Superior temporal gyrus (tissue), 1 donor: ENCODE data around the gene CASKIN2.
A peak's percentile ranks its signal among the peaks of the same experiment; 100 is the strongest.
"Not testable (repeated sequence)": the region's sequence is repeated elsewhere in the genome, so short reads cannot be mapped to it uniquely, and the experiment has no call there.

ENCODE experiments used
- DNase-seq: peaks from one replicate; pipeline ENCODE4 v3.0.0-alpha.2; 2016; ENCODE audit errors: extremely low spot score

CASKIN2 gene

DNA sequence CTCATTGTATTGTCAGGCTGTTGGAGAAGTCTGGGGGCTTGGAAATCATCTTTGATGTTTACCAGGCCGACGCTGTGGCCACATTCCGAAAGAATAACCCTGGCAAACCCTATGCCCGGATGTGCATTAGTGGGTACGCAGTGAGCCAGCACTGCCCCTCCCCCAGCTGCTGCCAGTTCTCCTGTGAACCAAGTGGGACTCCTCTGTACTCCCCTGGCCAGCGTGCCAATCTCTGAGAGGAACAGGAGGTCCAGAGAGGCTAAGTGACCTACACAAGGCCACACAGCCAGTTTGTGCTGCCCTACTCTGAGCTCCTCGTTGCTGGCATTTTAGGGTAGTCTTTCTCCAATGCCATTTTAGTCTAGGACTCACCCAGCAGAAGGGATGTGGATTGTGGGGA lies 8.3 kb upstream of the CASKIN2 start:
- no peak for DNase-seq

DNA sequence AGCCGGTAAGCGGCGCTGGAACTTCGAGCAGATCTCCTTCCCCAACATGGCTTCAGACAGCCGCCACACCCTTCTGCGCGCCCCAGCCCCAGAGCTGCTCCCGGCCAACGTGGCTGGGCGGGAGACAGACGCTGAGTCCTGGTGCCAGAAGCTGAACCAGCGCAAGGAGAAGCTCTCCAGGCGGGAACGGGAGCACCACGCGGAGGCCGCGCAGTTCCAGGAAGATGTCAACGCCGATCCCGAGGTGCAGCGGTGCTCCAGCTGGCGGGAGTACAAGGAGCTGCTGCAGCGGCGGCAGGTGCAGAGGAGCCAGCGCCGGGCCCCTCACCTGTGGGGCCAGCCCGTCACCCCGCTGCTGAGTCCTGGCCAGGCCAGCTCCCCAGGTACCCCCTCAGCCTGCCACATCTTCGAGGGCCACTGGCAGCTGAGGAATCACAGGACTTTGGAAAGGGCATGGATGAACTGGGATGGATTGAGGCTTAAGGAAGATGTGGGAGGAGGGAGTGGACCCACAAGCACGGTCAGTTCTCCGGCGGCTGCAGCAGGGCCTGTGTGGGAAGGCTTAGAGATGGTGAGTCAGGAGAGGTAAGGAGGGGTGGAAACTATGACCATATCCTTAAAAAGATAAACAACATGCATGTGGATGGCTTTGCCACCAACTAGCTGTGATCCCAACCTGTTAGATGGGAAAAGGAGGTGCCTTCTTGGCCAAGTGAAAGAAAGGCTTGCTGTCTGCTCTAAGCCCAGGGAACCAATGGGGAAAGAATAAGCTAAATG lies 6.8 kb upstream of the CASKIN2 start:
- no peak for DNase-seq

DNA sequence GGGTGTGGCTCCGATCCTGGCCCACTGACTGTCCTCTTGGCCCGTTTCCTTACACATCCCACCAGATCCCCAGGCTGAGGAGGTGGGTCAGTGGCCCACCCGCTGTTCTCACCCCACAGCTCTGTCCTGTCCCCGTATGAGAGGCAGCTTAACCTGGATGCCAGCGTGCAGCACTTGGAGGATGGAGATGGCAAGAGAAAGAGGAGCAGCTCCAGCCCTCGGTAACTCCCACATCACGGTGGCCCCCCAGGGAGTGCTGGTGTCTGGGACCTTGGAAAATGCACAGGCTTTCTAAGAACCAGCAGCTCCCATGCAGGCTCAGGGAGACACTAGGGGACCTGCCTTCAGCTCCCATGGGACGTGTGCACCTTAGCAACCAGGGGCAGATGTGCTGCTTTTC lies 6.0 kb upstream of the CASKIN2 start:
- DNase-seq: no peak

DNA sequence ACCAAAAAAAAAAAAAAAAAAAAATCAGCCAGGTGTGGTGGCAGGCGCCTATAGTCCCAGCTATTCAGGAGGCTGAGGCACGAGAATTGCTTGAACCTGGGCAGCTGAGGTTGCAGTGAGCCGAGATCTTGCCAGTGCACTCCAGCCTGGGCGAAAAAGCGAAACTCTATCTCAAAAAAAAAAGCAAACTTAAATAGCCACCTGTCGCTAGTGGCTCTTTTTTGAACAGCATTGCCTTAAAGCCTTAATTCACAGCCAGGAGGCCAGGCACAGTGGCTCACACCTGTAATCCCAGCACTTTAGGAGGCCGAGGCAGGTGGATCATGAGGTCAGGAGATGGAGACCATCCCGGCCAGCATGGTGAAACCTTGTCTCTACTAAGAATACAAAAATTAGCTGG lies 5.1 kb upstream of the CASKIN2 start:
- not testable (repeated sequence) for DNase-seq

DNA sequence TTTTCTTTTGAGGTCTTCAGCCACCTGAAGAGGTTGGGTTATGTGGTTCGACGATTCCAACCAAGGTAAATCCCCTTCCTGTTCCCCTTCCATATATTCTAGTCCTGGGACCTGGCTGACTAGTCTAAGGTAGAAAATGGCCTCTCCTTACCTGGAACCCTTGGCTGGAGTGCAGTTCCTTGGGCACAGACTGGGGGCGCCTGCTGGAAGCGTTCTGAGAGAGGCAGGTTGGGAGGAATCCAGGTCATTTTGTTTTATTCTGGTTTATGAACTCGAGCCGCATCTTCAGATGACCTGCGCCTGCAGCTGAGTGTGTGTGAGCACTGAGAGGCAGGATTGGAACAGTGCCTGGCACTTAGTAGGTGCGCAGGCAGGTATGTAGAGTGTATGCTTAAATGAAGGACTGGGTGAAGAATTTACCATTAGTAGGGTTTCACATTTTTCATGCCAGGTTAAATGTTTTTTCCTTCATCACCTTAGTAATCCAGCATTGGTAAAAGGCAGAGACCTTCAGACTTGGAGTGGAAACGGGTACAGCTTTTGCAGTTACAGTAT lies 3.7 kb upstream of the CASKIN2 start:
- DNase-seq: no peak

DNA sequence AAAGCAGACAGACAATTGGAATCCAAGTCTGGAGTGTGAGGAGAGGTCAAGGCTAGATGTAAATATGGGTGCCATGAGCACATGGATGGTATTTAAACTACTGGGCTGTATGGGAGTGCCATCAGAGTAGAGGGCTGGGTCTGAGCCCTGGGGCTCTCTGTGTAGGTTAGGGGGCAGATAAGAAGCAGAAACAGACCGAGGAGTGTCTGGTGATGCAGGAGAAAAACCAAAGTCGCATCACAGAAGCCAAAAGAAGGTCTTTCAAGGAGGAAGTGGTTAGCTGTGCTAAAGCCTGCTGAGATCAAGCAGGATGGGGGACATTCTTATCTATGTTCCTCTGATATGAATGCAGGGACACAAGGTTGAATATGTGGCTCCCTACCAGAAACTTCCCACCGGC lies 2.9 kb upstream of the CASKIN2 start:
- no peak for DNase-seq

DNA sequence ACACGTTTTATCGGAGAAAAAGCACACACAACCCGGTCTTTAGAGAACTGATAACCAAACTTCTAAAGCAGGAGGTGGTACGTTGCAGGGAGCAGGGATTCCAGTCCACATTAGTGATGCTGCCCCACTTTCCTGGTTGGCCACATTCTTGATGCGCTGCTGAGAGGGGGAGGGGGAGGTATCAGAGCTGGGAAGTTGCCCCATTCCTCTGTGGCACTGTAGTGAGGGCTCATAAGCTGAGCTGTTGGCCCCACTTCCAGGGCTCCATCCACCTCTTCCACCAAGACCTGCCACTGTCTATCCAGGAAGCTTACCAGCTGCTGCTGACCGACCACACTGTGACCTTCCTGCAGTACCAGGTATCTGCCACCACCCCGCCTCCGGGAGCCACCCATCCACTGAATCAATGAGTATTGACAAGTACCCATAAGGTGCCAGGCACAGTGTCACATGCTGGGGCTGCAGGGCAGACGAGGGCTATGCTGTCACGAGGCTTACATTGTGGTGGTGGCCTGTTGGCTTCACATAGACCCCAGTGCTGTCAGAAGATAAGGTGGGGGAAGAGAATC lies 2.0 kb upstream of the CASKIN2 start:
- DNase-seq: no peak

DNA sequence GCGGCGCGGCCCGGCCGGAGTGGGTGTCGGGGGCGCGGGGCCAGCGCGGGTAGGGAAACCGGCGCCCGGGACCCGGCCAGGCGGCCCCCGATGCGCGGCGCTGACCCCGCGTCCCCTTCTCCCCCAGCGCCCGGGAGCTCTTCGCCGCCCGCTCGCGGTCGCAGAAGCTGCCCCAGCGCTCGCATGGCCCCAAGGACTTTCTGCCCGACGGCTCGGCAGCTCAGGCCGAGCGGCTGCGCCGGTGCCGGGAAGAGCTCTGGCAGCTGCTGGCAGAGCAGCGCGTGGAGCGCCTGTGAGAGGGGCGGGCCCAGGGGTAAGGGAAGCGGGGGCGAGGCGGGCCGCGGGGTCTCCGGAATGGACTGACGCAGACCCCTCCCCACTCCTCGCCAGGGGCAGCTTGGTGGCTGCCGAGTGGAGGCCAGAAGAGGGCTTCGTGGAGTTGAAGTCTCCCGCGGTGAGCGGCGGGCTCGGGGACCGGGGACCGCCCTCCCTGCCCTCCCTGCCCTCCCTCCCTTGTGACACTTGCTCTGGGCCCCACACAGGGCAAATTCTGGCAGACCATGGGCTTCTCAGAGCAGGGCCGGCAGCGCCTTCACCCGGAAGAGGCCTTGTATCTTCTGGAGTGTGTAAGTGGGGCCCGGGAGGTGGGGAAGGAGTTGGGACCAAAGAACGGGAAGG lies 1.4 kb upstream of the CASKIN2 start:
- no peak for DNase-seq

DNA sequence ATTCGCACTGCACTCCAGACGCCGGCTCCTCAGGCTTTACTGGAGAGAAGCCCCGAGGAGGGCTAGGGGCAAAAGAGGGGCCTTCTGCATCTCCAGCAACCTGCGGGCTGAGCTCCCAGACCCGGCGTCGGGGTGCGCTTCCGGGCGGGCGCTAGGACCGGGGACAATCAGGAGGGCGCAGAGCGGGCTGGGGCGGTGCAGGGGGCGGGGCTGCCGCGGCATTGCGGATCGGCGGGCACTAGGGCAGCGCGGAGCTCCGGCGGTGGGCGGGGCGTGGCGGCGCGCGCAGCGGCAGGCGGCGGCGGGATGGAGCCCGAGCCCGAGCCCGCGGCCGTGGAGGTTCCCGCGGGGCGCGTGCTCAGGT lies 900 bp upstream of the CASKIN2 start, which contains the start of gene TSEN54:
TSEN54 (plus strand) TSS at position 274 of the 364 bp plus-strand sequence; CDS start at position 307, 33 bp downstream.
- DNase-seq: peak; percentile 86

DNA sequence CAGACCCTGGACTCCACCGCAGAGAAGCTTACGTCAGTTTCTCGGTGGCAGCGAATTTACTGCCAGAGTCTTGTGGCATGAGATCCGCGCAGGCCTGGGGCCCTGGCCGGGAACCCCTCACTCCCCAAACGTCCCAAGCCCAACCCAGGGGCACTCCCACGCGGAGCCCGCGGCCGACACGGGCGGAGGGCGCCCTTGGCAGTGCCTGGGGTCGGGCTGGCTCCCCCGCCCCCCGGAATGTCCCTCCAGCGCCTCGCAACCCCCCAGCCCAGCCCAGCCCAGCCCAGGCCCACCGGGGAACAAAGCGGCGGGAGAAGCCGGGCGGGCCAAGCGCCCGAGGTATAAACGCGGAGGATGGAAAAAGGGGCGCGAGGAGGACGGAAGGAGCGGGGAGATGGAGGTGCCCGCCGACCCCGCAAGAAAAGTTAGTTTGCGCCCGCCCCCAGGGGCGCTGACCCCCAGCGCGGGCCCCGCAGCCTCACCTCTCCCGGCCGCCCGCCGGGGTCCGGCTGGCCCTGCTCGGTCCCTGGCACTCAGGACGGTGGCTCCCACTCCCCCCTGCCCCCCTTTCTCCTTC lies 330 bp downstream of the CASKIN2 start:
- no peak for DNase-seq

DNA sequence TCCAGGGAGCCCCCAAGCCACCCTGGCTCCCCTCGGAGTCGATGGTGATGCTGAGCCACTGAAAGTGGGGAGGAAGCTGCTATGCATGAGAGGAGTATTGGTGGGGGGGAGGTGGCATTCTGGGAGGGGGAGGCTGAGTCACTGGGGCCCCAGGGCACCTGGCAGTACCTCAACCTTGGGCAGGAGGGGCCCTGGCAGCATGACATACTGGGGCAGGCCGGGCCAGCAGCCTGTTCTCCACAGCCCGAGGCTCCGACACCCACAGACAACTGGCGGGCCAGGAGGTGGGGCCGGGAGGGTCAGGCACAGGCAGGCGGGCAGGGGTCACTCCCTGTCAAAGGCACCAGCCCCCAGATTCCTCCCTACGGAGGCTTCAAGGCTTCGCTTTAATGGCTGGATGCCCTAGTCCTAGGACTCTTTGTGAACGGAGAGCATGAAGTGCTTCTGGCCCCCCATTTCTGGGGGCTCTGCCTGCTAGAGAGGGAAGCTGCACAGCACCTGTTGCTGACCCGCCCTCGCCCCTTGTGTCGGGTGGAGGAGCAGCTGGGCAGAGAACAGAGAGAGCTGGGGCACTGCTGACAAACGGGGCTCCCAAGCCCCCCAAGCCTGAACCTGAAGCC lies 928 bp downstream of the CASKIN2 start:
- DNase-seq: no peak

DNA sequence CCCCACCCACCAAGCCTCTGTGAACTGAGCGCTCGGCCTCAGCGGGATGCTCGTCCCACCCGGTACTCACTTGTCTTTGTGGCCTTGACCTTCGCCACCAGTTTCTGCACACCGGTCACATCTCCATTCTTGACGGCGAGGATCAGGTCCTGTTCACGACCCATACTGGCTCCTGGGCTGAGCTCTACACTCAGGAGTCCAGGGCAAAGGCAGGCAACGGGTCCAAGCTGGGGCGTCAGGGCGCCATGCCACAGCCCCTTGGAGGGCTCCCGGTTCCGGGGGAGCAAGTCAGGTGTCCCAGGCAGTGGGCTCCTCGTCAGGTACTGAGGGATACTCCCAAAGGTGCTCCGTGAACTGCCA lies 1.7 kb downstream of the CASKIN2 start:
- DNase-seq: no peak

DNA sequence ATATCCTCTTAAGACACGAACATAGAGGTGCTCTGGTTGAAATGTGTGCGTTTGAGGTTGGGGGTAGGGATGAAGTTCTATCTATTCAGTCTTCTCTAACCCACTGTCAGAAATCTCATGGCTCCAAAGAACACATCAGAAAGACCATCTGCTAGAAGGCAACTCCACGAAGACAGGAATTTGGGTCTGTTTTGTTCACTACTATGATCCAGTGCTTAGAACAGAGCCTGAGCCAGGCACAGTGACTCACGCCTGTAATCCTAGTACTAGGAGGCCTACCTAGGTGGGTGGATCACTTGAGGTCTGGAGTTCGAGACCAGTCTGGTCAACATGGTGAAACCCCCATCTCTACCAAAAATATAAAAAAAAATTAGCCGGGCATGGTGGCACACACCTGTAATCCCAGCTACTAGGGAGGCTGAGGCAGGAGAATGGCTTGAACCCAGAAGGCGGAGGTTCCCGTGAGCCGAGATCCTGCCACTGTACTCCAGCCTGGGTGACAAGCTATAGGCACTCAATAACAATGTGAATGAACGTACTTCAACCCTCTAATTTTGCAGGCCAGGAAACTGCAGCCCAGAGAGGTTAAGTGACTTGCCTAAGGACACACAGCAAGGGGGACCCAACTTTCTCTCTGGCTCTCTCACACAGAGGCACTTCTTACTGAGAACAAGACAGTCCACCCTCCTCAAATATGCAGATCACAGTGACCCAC lies 2.3 kb downstream of the CASKIN2 start:
- no peak for DNase-seq

DNA sequence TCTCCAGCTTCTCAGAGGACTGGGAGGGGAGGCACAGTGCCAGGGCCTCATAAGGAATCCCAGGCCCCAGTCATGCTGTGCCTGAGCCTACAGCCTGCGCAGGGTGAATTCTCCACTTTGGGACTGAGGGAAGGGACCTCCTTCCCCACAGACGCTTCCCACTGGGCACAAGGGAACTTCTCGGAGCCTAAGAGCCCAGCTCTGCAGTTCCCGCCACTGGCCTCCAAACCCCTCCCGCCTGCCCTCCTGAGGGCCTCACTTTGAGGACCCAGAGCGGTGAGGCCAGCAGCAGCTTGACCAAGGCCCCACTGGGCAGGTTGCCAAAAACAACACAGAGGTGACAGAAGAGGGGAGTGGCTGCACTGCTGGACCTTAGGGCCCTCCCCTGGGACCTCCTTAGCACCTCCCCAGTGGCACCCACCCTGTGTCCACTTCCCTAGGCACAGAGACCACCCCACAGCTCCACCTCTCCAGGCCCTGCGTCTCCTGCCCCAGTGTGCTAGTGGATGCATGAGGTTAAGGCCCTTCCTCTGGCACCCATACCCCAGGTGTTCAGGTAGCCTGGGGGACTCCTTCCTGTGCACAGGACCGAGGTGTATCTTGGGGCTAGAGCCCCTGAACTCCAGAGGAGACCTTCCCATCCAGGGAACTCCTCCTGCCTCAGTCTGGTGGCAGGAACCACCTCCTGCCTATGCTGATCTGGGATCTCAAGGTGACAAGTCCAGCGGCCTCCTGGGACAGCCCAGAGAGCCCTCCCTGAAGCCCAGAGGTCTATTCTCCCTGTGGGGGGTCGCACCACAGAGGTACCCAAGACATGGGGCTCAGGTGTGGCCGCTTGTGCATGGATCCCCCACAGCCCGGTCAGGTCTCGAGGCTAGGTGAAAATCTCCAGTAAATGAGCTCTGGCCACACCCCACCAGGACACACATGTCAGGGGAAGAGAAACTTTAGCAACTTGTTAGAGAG lies 3.4 kb downstream of the CASKIN2 start:
- DNase-seq: no peak

DNA sequence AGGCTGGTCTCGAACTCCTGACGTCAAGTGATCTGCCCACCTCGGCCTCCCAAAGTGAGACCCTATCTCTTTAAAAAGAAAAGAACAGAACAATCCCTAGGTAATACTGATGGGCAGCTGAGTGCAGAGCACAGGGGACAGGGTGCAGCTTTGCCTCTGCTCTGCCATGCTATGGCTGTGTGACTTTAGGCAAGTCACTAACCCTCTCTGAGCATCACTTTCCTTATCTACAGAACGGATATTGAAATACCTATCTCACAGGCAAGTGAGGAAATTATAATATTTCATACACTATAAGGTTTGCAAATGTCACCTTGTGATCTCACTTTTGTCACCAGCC lies 4.1 kb downstream of the CASKIN2 start:
- DNase-seq: no peak

DNA sequence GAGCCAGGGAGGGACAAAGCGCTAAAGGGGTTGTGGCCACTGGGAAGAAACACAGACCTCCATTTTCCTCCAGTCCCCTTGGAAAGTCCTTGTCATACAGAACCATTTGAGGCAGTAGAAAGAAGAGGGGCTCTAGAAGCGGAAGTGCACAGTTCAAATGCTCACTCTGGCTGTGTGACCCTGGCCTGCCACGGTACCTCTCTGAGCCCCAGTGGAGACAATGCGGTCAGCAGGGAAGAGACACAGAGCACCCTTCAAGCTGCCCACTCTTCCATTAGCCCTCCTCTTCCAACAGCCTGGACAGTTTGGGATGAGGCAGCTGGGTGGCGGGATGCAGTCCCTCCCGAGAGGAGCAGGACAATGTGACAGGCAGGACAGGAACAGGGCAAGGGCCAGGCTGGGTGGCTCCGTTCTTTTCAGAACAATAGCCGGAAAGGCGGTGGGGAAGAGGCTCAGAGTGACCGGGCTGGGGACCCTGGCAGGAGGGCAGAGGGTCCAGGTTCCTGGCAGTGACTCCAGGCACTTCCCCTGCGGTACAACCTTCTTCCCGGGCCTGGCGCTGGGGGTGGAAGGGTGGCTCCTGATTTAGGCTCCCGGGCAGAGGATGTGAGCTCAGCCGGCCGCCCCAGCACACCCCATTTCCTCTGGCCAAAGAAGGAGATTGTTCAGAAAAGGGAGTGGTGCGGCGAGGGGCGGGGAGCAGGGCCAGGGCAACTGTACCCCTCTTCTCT lies 5.6 kb downstream of the CASKIN2 start:
- DNase-seq: no peak

DNA sequence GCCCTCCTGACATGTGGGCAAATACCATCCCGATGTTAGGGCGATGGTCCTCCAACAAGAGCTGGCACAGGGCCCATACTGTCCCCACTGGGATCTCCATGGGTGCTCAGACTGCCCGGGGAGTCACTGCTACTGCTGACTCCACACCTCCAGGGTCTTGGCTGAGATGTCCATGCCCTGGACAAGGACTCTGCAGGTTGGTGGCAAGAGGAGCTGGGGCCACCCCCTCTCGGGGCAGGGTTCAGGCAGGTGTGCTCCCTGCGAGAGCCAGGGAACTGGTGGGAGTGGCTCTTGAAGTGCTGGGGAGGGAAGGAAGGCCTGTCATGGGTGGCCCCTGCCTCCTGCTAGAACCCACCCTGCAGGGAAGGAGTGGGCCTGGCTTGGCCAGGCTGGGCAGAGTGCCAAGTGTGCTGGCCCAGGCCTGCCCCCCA lies 6.4 kb downstream of the CASKIN2 start:
- peak; percentile 49 for DNase-seq

DNA sequence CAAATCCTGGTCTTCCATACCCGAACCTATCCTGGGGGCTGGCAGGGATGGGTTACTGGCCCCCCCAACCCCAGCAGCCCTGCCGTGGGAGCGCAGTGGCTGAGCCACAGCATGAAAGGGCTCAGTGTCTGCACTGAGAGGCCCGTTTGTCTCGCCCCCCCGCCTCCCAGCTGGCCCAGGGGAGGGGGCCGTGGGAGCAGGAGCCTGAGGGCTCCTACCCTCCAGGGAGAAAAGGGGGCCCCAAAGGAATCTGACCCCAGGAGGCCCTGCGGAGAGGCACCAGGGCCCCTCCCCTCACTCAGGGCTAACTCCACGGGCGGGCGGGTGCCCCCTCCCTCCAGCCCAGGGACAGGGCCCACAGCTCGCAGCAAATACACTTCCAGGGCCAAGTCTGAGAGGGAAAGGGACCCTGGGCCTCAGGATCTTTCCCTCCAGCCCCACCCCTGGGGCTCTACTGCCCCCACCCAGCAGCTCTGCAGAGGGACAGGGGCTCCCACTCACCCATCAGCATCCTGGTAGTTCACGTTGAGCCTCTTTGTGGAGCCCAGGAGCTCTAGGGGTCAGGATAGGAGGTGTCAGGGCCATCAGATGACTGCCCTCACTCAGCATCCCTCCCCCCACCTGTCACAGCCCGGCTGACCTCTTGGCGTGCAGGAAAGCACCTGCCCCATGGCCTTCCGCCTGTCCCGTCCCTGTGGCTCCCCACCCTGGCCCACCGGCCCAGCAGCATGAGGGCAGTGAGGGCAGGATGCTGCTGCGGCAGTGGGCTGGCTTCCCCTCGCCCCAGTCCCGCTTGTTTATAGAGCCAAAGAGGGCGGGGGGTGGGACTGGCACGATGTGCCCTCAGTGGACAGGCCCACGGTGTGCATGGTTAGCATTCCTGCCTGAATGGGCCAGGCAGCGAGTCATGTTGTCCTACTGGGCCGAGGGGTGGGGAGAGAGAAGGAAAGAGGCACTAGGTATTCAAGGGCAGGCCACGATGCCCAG lies 7.3 kb downstream of the CASKIN2 start:
- peak; percentile 88 for DNase-seq
